Urothelium cell line (cell line): ENCODE data around the gene DDHD1.
"Not testable (repeated sequence)": the region's sequence is repeated elsewhere in the genome, so short reads cannot be mapped to it uniquely, and the experiment has no call there.

ENCODE experiments used
- DNase-seq: peaks from one replicate; pipeline ENCODE4 v3.0.0; 2011; ENCODE audit warnings: low spot score, mixed read lengths
- FAIRE-seq: peaks from 2 replicates; lab custom pipeline; 2011; peaks lifted over from hg19 to GRCh38; lab: Jason Lieb, UNC

Gene DDHD1

DNA sequence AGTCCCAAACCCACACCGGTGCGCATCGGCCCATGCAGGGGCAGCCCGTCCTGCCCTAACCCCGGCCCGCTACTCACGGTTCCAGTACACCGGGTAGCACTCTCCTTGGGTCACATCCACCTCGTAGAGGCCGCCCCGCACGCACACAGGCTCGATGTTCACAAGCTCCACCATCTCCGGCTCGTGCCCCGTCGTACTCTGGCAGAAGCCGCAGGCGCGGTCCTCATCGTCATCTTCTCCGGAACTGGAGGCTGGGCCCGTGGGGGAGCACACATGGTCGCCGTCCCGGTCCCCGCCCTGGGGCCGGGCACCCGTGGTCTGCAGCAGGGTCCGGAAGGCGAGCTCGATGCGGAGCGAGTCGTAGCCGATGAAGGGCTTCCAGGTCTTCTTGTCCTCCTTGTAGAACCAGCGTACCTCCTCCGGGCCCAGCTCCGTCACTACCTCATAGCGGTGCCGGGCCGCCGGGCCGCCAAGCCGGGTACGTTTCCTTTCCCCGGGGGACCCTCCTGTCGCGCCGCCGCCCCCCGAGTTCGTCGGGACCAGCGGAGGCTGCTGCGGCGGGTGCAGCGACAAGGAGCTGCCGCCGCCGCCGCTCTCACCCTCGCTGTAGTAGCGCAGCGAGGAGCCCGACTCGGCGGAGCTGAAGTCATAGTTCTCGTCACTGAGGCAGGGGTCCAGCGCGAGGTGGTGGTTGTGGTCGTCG lies 788 bp downstream of the DDHD1 start:
- DNase-seq = peak; percentile 67
- no peak for FAIRE-seq

DNA sequence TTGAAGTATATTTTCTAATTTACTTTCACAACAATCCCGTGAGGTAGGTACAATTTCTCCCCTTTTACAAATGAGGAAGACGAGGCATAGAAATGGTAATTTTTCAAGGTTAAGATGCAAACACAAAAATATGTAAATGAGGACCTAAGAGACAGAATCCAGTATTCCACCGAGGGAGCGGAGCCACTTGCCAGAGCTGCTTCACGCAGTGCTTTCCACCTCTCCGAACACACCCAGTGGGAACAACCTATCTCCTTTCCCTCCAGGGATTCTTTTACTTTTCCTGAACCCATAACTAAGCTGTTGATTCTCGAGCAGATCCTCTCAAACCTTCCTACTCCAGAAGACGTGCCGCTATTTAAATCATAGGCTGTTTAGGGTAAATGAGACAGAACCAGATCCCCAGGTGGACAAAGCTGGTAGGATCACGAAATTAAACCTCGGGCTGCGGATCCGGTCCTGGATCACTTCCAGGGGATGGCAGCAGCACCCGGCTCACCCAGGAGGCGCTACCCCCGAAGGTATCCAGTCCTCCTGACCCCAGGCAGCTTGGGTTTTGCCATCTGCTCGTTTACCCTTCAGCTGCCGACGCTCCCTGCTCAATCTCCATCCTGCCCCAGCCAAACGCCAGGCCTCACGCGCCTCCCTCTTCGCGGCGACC lies 1.5 kb downstream of the DDHD1 start:
- DNase-seq = peak; percentile 93

DNA sequence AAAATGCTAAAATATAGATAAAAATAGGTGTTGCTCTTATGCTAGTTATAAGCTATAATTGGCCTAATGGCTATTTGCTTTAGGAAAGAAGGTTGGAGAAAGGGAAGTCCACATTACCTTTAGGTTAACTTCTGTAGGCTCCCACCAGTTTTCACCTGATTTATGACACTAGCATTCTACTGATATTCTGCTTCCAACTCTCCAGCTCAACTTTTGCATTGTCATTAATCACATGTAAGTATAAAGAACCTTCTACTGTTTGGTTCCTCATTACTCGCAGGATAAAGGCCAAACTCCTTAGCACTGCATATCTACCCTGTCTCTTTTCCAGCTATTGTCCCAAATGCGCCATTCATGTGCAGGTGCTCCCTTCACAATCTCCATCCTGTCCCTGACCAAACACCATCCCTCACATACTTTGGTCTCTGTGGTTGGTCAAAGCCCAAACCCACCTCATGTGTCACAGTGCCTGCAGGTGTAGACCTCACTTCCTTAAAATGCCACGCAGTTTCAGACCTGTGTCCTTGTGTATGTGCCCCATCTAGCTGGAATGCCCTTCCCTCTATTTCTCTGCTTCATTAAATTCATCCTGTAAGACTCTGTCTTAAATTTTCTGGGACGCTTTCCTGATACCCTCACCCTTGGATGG lies 3.3 kb downstream of the DDHD1 start:
- FAIRE-seq (no peak), DNase-seq (no peak)

More for the DNA sequence above, 1.5 kb downstream of the DDHD1 start:
- FAIRE-seq = peak; percentile 80

DNA sequence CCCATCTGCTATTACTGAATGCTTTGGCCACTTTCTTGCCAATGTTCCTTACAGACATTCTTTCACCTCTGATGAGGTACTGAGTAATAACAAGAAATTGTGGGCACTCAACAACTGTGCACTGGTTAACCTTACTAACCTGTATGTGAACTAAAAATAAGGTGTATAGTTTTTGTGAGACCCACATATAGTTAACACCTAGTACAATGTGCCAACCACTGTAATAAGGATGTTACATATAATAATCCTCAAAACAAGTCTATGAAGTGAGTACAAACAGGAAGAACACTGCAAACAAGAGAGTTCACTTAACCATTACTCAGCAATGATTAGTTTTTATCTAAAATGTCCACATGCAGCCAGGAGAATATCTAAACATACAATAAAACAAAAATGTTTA lies 4.5 kb downstream of the DDHD1 start:
- FAIRE-seq = no peak
- DNase-seq = no peak

DNA sequence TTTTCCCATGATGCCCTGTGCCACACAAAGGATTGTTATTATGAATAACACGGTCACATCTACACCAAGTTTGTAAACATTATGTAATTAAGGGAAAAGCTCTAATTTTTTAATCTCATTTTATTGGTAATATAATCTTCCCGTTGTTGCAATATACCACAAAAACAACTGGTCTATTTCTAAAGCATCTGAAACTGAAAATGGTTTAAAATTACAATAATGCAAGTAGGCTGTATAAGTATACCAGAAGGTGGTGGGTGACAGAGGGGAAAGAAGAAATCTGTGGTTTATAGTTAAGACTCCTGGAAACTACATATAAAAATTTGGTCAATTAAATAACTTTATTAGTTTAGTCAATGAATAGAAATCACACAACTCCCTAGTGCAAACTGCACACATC lies 5.2 kb downstream of the DDHD1 start:
- no peak for DNase-seq
- FAIRE-seq = no peak

DNA sequence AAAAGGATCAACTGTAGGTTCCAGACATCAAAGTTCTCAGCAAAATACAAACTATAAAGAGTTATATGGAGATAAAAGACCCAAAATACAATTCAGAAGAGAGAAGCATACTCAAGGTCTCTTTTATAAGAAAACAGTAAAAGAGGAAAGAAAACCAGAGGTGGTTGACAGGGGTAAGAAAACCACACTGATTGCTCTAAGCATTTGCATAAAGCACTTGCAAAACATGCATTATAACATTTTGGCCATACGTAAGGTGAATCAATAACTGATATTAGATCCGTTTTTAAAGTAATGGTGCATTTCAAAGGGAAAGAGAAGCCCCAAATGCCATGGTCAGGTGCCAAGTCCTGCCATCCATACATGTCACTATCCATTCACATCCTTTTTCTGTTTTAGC lies 5.9 kb downstream of the DDHD1 start:
- DNase-seq (no peak), FAIRE-seq (no peak)

DNA sequence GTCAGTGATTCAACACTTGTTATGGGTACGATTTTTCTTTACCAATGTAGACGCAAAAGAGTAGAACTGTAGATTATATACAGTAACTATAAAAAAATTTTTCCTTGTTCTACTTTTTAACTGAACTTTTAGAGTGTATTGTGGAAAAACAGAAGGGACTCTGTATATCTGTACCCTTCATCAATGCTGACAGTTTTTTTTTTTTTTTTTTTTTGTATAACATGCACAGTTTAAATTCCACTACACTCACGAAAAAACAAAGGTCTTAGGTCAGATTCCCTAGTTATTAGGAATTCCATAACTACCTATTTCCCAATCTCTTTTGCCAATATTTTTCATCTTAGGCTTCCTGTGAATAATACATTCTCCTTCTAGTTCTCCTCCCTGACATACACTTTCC lies 6.4 kb downstream of the DDHD1 start:
- DNase-seq (no peak), FAIRE-seq (no peak)

DNA sequence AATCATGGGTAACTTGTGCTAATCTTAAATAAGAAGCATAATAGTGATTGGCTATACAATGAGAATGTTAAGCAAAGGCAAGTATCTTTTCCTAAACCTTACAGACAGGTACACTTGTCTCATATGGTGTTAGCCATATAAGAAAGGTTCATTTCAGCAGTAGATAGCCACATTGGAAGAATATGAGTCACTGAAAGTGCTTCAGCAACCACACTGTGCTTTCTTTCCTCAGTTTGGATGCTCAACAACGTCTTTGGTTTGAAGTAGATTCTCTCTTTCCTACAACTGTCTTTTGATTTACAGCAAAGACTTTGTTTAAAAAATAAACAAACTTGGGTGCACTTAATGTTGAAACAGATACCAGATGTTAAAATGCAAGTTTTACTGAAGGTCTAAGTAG lies 8.9 kb downstream of the DDHD1 start:
- FAIRE-seq = peak; percentile 5
- DNase-seq = no peak

DNA sequence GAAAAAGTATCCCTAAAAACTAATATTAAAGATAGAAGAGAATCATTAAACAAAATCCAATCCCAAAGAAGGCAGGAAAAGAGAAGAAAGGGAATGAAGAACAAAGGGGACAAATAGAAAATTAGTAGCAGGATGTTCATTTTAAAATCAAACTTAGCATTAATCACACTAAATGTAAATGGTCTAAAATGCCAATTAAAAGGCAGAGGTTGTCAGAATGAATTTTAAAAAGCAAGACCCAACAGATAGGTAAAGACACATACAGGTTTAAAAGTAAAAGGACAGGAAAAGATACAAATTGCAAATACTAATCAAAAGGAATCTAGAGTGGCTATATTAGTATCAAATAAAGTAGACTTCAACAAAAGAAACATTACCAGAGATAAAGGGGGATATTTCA lies 12.5 kb downstream of the DDHD1 start:
- no peak for DNase-seq
- FAIRE-seq = no peak

DNA sequence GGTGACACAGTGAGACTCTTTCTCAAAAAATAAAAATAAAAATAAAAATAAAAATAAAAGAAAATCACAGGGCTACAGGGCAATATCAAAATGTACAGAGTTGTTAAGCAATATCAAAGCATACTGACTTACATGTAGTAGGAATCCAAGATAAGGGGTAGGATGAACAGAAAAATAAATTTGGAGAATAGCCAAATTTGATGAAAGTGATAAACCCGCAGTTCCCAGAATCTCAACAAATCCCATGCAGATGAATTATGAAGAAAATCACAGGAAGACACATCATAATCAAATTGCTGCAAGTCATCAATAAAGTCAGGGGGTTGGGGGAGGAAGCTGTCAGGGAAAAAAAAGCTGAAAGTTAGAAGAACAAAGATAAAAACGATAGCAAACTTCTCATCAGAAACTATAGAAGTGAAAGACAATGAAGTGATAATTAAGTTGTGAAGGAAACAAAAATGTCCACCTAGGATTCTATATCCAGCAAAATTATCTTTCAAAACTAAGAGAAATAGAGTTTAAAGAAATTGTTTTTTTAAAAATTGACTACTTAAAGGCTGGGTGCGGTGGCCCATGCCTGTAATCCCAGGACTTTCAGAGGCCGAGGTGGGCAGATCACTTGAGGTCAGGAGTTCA lies 15.4 kb downstream of the DDHD1 start:
- FAIRE-seq = no peak
- no peak for DNase-seq

DNA sequence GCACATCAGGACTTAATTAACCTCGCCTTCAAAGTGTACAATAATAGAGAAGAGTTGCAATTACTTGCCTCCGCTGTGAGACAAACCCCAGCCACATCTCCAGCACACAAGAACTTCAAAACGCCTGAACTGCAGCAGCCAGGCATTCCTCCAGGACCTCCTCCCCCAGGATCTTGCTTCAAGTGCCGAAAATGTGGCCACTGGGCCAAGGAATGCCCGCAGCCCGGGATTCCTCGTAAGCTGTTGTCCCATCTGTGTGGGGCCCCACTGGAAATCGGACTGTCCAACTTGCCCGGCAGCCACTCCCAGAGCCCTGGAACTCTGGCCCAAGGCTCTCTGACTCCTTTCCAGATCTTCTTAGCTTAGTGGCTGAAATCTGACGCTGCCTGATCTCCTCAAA lies 22.6 kb downstream of the DDHD1 start:
- DNase-seq, FAIRE-seq: not testable (repeated sequence)

DNA sequence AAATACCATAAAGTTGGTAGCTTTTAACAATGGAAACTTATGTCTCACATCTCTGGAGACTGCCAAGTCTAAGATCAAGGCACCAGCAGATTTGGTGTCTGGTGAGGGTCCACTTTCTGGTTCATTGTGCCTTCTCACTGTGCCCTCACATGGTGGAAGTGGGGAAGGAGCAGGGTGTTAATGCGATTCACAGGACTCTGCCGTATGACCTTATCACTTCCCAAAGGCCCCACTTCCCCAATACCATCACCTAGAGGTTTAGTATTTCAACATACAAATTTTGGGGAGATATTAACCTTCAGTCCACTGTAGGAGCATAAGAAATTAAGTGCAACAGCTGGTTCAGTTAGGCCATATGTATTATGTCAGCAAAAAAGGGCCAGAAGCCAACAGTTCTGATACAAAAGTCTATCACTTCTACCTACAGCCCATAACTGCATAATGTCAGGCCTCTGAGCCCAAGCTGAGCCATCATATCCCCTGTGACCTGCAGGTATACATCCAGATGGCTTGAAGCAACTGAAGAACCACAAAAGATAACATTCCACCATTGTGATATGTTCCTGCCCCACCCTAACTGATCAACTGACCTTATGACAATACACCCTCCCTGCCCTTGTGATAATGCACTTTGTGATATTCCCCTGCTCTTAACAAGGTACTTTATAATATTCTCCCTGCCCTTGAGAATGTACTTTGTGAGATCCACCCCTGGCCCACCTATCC lies 24.7 kb downstream of the DDHD1 start:
- FAIRE-seq = no peak

DNA sequence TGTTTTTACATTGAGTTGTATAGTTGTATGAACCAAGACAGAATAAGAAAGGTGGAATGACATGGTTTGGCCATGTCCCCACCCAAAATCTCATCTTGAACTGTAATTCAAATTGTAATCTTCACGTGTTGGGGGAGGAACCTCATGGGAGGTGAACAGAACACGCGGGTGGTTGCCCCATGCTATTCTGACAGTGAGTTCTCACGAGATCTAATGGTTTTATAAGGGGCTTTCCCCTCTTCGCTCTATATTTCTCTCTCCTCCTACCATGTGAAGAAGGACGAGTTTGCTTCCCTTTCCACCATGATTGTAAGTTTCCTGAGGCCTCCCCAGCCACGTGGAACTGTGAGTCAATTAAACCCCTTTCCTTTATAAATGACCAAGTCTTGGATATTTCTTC lies 25.3 kb downstream of the DDHD1 start:
- DNase-seq (no peak), FAIRE-seq (no peak)

More for the DNA sequence above, 24.7 kb downstream of the DDHD1 start:
- DNase-seq = no peak

DNA sequence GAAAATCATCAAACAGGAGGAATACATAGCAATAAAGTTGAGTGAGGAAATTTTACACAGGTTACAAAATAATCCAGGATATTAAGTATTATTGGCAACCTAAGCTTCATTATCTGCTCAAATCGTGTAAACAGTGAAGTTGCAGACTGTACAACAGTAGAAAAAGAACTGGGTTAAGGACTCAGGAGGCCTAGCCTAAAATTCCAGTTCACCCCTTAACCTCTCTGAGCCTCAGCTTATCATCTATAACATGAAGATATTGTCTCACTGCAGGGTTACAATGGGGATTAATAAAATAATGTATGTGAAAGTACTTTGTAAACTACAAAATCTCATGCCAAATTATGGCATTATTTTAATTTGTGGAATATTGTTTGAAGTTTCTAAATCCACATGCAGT lies 26.0 kb downstream of the DDHD1 start:
- no peak for FAIRE-seq
- no peak for DNase-seq

DNA sequence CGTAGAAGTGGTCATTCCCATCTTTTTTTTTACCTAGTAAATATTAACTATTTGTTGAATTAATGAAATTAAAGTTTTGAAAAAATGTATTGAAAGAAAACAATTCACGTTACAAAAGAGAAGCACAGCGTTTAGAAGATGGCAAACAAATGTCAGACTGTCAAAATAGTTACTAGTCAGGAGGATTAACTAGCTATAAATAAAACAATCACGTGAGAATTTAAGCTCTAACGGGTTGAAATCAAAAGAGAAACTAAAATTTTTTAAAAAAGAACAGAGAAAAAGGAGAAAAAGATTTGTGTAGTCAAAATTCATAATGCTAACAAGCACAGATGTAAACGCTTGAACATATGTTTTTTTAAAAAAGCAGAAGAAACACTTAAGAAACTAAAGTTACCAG lies 26.4 kb downstream of the DDHD1 start:
- FAIRE-seq (no peak), DNase-seq (no peak)

DNA sequence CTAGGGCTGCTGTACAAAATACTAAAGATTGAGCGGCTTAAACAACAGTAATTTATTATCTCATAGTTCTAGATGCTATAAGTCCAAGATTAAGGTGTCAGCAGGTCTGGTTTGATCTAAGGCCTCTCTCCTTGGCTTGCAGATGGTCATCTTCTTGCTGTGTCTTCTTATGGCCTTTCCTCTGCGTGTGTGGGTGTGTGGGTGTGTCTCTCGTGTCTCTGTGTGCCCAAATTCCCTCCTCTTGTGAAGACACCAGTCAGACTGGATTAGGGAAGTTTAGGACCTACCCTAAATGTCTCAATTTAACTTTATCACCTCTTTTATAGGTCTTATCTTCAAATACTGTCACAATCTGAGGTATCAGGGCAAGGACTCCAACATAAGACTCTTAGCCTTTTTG lies 28.3 kb downstream of the DDHD1 start:
- FAIRE-seq (no peak), DNase-seq (no peak)

DNA sequence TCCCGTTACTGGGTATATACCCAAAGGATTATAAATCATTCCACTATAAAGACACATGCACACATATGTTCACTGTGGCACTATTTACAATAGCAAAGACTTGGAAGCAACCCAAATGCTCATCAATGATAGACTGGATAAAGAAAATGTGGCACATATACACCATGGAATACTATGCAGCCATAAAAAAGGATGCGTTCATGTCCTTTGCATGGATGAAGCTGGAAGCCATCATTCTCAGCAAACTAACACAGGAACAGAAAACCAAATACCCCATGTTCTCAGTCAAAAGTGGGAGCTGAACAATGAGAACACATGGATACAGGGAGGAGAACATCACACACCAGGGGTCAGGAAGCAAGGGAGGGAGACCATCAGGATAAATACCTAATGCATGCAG lies 31.7 kb downstream of the DDHD1 start:
- not testable (repeated sequence) for FAIRE-seq, DNase-seq

DNA sequence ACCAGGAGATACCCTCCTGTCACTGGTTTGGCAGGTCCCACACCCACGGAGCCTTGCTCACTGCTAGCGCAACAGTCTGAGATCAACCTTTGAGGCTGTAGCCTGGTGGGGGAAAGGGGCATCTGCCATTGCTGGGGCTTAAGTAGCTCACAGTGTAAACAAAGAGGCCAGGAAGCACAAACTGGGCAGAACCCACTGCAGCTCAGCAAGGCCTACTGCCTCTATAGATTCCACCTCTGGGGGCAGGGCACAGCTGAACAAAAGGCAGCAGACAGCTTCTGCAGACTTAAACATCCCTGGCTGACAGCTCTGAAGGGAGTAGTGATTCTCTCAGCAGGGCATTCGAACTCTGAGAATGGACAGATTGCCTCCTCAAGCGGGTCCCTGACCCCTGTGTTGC lies 35.6 kb downstream of the DDHD1 start:
- not testable (repeated sequence) for DNase-seq
- FAIRE-seq = peak; percentile 5

DNA sequence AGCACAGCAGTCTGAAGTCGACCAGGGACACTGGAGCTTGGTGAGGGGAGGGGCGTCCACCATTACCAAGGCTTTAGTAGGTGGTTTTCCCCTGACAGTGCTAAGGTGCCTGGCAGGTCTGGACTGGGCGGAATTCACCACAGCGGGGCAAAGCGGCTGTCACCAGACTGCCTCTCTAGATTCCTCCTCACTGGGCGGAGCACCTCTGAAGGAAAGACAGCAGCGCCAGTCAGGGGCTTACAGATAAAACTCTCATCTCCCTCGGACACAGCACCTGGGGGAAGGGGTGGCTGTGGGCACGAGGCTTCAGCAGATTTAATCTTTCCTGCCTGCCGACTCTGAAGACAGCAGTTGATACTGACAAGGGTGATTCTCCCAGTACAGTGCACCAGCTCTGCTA lies 39.1 kb downstream of the DDHD1 start:
- DNase-seq = no peak
- FAIRE-seq = peak; percentile 63

DNA sequence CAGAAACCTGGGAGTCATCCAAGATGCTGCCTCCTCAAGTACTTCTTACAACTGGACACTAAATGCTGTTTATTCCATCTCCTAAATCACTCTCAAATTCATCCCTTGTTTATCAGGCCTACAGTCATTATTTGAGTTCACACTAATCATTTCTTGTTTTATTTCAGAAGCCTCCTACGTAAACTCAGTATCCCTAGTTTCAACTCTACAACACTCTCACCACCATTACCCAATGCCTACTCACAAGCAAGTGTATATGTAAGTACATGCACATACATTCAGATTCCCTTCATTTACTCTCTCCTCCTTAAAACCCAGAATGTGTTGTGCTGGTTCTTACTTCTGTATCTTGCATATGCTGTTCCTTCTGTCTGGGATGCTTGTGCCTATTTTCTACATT lies 43.0 kb downstream of the DDHD1 start:
- DNase-seq = no peak
- no peak for FAIRE-seq
